ENCODE data around the gene HIGD1B.

Gene HIGD1B

DNA sequence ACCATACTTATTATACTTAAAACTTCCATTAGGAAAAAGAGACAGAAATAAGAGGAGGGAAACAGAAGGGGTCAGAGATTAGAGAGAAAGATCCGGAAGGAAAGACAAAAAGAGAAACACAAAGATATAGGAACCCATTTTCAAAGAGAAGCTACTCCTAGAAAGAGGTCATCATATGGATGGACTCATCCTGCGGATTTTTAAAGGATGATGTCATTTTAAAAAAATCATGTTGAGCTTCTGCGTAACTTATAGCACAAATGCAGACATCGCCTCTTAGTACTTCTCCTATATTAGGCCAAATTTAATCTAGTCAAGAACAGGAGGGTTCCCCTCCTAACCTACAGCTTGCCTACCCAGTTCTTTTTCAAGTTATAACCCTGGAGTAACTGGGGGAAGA lies 33.5 kb downstream of the HIGD1B start:
- TF ChIP-seq, protein P1, sequence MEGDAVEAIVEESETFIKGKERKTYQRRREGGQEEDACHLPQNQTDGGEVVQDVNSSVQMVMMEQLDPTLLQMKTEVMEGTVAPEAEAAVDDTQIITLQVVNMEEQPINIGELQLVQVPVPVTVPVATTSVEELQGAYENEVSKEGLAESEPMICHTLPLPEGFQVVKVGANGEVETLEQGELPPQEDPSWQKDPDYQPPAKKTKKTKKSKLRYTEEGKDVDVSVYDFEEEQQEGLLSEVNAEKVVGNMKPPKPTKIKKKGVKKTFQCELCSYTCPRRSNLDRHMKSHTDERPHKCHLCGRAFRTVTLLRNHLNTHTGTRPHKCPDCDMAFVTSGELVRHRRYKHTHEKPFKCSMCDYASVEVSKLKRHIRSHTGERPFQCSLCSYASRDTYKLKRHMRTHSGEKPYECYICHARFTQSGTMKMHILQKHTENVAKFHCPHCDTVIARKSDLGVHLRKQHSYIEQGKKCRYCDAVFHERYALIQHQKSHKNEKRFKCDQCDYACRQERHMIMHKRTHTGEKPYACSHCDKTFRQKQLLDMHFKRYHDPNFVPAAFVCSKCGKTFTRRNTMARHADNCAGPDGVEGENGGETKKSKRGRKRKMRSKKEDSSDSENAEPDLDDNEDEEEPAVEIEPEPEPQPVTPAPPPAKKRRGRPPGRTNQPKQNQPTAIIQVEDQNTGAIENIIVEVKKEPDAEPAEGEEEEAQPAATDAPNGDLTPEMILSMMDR (IDR thresholded peaks at IDR 0.05; ENCODE audit: extremely low read depth, insufficient read depth, missing control alignments), result no peak
- DNase-seq (ENCODE audit: low spot score), result no peak
- in situ Hi-C loops (cut with MboI; ENCODE audit: low pct_unique_long_range_greater_than_20kb, low sequenced_read_pairs, unreplicated experiment), result no loop called here

DNA sequence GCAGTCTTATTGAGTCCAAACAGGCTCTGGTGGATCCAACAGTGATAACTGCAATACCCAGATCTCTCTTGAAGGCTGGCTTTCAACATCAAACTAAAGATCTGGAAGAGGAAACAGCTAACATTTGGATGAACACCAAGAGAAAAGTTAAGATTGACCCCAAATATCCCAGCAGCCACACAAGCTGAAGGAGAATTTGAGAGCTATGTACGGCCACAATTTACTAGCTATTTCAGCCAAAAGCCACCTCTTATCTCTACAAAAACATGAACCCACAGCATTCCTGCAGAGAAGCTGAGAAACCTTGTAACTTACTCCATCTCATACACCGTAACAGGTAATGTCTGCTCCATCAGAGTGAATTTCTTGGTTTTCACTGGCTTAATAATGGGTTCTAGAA lies 37.3 kb downstream of the HIGD1B start:
- in situ Hi-C loops (cut with MboI; ENCODE audit: low pct_unique_long_range_greater_than_20kb, low sequenced_read_pairs, unreplicated experiment), result no loop called here
- TF ChIP-seq, protein P1 (IDR thresholded peaks at IDR 0.05; ENCODE audit: extremely low read depth, insufficient read depth, missing control alignments), result no peak
- no peak for DNase-seq (ENCODE audit: low spot score)

DNA sequence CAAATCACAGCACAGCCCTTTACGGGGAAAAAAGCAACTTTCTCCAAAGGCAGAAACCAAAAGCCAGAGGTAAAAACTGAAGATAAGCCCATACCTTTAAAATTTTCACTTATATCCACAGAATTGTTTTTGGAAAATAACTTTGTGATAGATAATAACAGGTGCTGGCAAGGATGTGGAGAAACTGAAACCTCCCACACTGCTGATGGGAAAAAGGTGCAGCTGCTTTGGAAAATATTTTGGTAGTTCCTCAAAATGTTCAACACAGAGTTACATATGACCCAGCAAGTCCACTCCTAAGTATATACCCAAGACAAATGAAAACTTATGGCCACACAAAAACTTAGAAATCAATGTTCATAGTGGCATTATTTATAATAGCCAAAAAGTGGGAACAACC lies 39.3 kb downstream of the HIGD1B start:
- in situ Hi-C loops (cut with MboI; ENCODE audit: low pct_unique_long_range_greater_than_20kb, low sequenced_read_pairs, unreplicated experiment), result no loop called here
- TF ChIP-seq, protein P1 (IDR thresholded peaks at IDR 0.05; ENCODE audit: extremely low read depth, insufficient read depth, missing control alignments), result no peak
- DNase-seq (ENCODE audit: low spot score), result no peak

DNA sequence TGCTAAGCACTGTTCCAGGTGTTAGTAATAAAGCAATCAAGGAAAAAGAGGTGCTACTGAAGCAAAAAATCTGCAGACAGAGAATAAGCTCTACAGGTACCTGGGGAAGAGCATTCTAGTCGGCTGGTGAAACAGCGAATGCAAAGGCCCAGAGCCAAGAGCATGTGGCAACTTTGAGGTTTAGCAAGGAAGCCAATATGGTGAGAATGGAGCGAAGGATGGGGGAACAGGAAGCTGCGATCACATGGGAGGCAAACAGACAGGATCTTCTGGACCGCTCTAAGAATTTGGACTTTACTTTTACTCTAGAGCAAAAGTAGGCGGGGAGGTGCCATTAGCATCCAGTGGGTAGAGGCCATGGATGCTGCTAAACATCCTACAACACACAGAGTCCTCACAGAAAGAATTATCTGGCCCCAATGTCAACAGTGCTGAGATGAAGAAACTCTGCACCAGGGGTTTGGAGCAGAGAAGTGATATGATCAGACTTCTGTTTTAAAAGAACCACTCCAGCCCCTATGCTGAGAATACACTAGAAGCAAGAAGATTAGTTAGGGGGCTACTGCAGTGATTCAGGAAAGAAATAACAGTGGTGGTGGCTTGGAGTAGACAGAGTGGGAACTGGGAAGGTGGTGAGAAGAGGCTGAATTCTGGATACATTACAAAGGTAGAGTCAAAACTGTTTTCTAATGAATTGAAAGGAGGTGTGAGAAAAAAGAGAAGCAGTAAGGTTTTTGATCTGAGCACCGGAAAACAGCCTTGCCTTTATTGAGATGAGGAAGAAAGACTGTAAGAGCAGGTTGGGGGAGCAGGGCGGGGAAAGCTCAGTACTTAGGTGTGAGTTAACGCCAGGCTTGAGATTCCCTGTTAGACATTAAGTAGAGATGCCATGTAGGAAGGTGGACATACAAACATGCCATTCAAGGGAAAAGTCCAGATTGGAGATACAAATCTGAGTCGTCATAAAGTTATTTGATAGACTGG lies 40.6 kb downstream of the HIGD1B start:
- DNase-seq (ENCODE audit: low spot score), result no peak
- in situ Hi-C loops (cut with MboI; ENCODE audit: low pct_unique_long_range_greater_than_20kb, low sequenced_read_pairs, unreplicated experiment), result no loop called here
- TF ChIP-seq, protein P1 (IDR thresholded peaks at IDR 0.05; ENCODE audit: extremely low read depth, insufficient read depth, missing control alignments), result no peak

DNA sequence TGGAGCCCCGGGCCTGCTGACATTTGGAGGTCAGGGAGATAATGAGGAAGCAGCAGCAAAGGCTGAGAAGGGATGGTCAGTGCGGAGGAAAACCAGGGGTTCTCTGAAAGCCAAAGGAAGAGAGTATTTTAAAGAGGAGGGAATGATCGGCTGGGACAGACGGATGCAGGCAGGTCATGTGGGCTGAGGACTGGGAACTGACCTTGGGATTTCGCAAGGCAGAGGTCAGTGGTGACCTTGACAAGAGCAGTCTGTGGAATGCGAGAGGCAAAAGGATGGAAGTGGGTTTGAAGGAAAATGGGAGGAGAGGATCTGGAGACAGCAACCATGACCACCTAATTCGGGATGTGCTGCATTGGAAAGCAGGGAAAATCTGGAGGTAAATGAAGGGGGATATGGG lies 41.3 kb downstream of the HIGD1B start:
- TF ChIP-seq, protein P1 (IDR thresholded peaks at IDR 0.05; ENCODE audit: extremely low read depth, insufficient read depth, missing control alignments), result no peak
- no peak for DNase-seq (ENCODE audit: low spot score)
- in situ Hi-C loops (cut with MboI; ENCODE audit: low pct_unique_long_range_greater_than_20kb, low sequenced_read_pairs, unreplicated experiment), result no loop called here

DNA sequence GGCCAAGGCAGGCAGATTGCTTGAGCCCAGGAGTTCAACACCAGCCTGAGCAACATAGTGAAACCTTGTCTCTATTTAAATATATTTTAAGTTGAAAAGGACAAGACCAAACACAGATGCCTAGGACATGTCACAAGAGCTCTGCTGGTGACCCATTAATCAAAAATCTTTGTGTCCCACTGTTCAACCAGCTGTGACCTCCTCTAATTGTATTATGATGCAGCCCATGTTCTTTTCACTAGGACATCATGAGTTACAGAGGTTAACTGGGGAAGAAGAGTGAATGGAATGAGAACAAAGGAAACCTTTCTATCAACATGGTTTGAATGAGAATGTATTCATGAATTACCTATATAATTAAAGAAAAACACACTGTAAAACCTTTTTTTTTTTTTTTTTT lies 44.6 kb downstream of the HIGD1B start:
- TF ChIP-seq, protein P1 (IDR thresholded peaks at IDR 0.05; ENCODE audit: extremely low read depth, insufficient read depth, missing control alignments), result no peak
- in situ Hi-C loops (cut with MboI; ENCODE audit: low pct_unique_long_range_greater_than_20kb, low sequenced_read_pairs, unreplicated experiment), result no loop called here
- no peak for DNase-seq (ENCODE audit: low spot score)
